Neural progenitor cell (in vitro differentiated cells): ENCODE measurements around the gene COL4A2. TPM values are rescaled to one million over a fixed set of nuclear protein-coding genes. Genes with fewer than 3 reads are reported as not detected.

Experiments
- DNase-seq: peaks from one replicate; pipeline ENCODE4 v3.0.0-alpha.2; 2016; ENCODE audit warnings: low spot score
- H2AFZ ChIP-seq: fragments of 200-600 bp; sonication (generic); replicated peaks from 2 replicates; pipeline ENCODE4 v1.6.1; 2016; ENCODE audit warnings: antibody characterized with exemption
- H3F3A ChIP-seq: fragments of 200-600 bp; sonication (generic); 2 replicates; pipeline ENCODE4 v1.6.1; 2016; ENCODE audit warnings: antibody characterized with exemption, low read depth
- H3K27ac ChIP-seq: fragments of 200-600 bp; sonication (generic); 2 replicates; pipeline ENCODE4 v1.5.1; 2016; ENCODE audit warnings: mild to moderate bottlenecking
- H3K27me3 ChIP-seq: fragments of 200-600 bp; sonication (generic); 2 replicates; pipeline ENCODE4 v1.6.1; 2016; ENCODE audit warnings: mild to moderate bottlenecking, moderate library complexity
- H3K36me3 ChIP-seq: fragments of 200-600 bp; sonication (generic); 2 replicates; pipeline ENCODE4 v1.5.1; 2016
- H3K4me1 ChIP-seq: fragments of 200-600 bp; sonication (generic); 2 replicates; pipeline ENCODE4 v1.6.1; 2016; ENCODE audit warnings: mixed run types
- H3K4me2 ChIP-seq: fragments of 200-600 bp; sonication (generic); 2 replicates; pipeline ENCODE4 v1.6.1; 2016
- H3K4me3 ChIP-seq: fragments of 200-600 bp; sonication (generic); 2 replicates; pipeline ENCODE4 v1.5.1; 2016
- H3K79me2 ChIP-seq: fragments of 200-600 bp; sonication (generic); 2 replicates; pipeline ENCODE4 v1.6.1; 2016; ENCODE audit warnings: low read depth
- H3K9ac ChIP-seq: fragments of 200-600 bp; sonication (generic); 2 replicates; pipeline ENCODE4 v1.6.1; 2016
- H3K9me3 ChIP-seq: fragments of 200-600 bp; sonication (generic); 2 replicates; pipeline ENCODE4 v1.5.1; 2016; ENCODE audit warnings: low read depth
- H4K20me1 ChIP-seq: fragments of 200-600 bp; sonication (generic); 2 replicates; pipeline ENCODE4 v1.6.1; 2016; ENCODE audit warnings: low read depth
- H3K27ac Mint-ChIP-seq: 3 replicates; pipeline ENCODE4 v1.8.0; 2021; ENCODE audit warnings: mixed read lengths
- H3K27me3 Mint-ChIP-seq: 2 replicates; pipeline ENCODE4 v1.8.0; 2022; ENCODE audit warnings: low read depth, mild to moderate bottlenecking, inconsistent platforms, moderate library complexity, mixed read lengths; ENCODE audit not compliant: insufficient read depth
- H3K36me3 Mint-ChIP-seq: 3 replicates; pipeline ENCODE4 v1.8.0; 2021; ENCODE audit warnings: mixed read lengths
- H3K4me1 Mint-ChIP-seq: 3 replicates; pipeline ENCODE4 v1.8.0; 2021; ENCODE audit warnings: mixed read lengths
- H3K4me3 Mint-ChIP-seq: 3 replicates; pipeline ENCODE4 v1.8.0; 2021; ENCODE audit warnings: mild to moderate bottlenecking, moderate library complexity, mixed read lengths
- H3K9me3 Mint-ChIP-seq: 3 replicates; pipeline ENCODE4 v1.8.0; 2020; ENCODE audit warnings: mixed read lengths
- CTCF ChIP-seq: fragments of 200-600 bp; sonication (generic); IDR thresholded peaks from 2 replicates; pipeline ENCODE4 v1.5.1; 2017; ENCODE audit warnings: antibody characterized with exemption, mild to moderate bottlenecking
- EZH2 ChIP-seq: fragments of 200-600 bp; sonication (generic); IDR thresholded peaks from 2 replicates; pipeline ENCODE4 v1.6.1; 2017; ENCODE audit warnings: antibody characterized with exemption, mild to moderate bottlenecking, moderate library complexity
- EZH2phosphoT487 ChIP-seq: fragments of 200-600 bp; sonication (generic); IDR thresholded peaks from 2 replicates; pipeline ENCODE4 v1.6.1; 2017; ENCODE audit warnings: antibody characterized with exemption
- total RNA-seq: library from RNA; depleted of rRNA; stranded (reverse); fragments of >200 nt; gene quantifications from 2 replicates; pipeline ENCODE4 v1.2.3, GENCODE V29; 2015; ENCODE audit warnings: low replicate concordance

The COL4A2 gene
- total RNA-seq, 1 donor from 2014 or later, result 73.6 TPM

- no peaks in the 10 kb centered on the region for H3K9me3 Mint-ChIP-seq
- no peaks in the 10 kb centered on the region for H3K36me3 ChIP-seq
- no peak overlapping the region for H3K27ac ChIP-seq
Observed at GRCh38 chr13:110414931-110415330, 107.8 kb downstream of the COL4A2 start.

GRCh38 chr13:110415669-110416068 lies 108.6 kb downstream of the COL4A2 start:
- H3K79me2 ChIP-seq, result no peaks in the 10 kb centered on the region
- H3K27ac Mint-ChIP-seq, result no peak overlapping the region

More at GRCh38 chr13:110414931-110415330, 107.8 kb downstream of the COL4A2 start:
- DNase-seq, result no peak
- no peaks in the 10 kb centered on the region for H3K9me3 ChIP-seq
- H3K4me3 Mint-ChIP-seq, result no peak overlapping the region
- no peaks in the 10 kb centered on the region for H3K4me1 ChIP-seq
- peaks cover 2% of the 10 kb centered on the region for H3K27me3 Mint-ChIP-seq
- no peak overlapping the region for H2AFZ ChIP-seq
- no peak overlapping the region for H3K4me2 ChIP-seq
- H3K79me2 ChIP-seq, result no peaks in the 10 kb centered on the region
- TF ChIP-seq CTCF (no peak), EZH2phosphoT487 (no peak), EZH2 (no peak)
- H3K4me3 ChIP-seq, result no peak overlapping the region
- peaks cover 24% of the 10 kb centered on the region for H3K36me3 Mint-ChIP-seq
- H3K4me1 Mint-ChIP-seq, result peaks cover 24% of the 10 kb centered on the region
- no peak overlapping the region for H3K9ac ChIP-seq
- H4K20me1 ChIP-seq, result no peaks in the 10 kb centered on the region
- H3F3A ChIP-seq, result peaks cover 9% of the 10 kb centered on the region
- no peaks in the 10 kb centered on the region for H3K27me3 ChIP-seq
- H3K27ac Mint-ChIP-seq, result no peak overlapping the region

GRCh38 chr13:110416131-110417025 lies 109.3 kb downstream of the COL4A2 start:
- H3K36me3 ChIP-seq, result no peaks in the 10 kb centered on the region
- H3K27me3 Mint-ChIP-seq, result peaks cover 2% of the 10 kb centered on the region
- H3K4me1 ChIP-seq, result no peaks in the 10 kb centered on the region
- H3F3A ChIP-seq, result no peaks in the 10 kb centered on the region
- H3K36me3 Mint-ChIP-seq, result peaks cover 26% of the 10 kb centered on the region
- peaks cover 18% of the 10 kb centered on the region for H3K4me1 Mint-ChIP-seq
- TF ChIP-seq EZH2phosphoT487 (no peak), CTCF (no peak), EZH2 (no peak)
- no peak overlapping the region for H2AFZ ChIP-seq
- no peak overlapping the region for H3K4me3 Mint-ChIP-seq
- H3K9ac ChIP-seq, result no peak overlapping the region
- no peaks in the 10 kb centered on the region for H3K27me3 ChIP-seq
- H4K20me1 ChIP-seq, result no peaks in the 10 kb centered on the region
- H3K79me2 ChIP-seq, result no peaks in the 10 kb centered on the region
- H3K27ac ChIP-seq, result no peak overlapping the region
- no peak for DNase-seq
- H3K4me3 ChIP-seq, result no peak overlapping the region
- no peak overlapping the region for H3K4me2 ChIP-seq
- H3K9me3 Mint-ChIP-seq, result no peaks in the 10 kb centered on the region
- no peak overlapping the region for H3K27ac Mint-ChIP-seq
- H3K9me3 ChIP-seq, result no peaks in the 10 kb centered on the region

More at GRCh38 chr13:110415669-110416068, 108.6 kb downstream of the COL4A2 start:
- Mint-ChIP-seq H3K36me3 (peaks cover 24% of the 10 kb centered on the region), H3K9me3 (no peaks in the 10 kb centered on the region), H3K4me1 (peaks cover 24% of the 10 kb centered on the region), H3K4me3 (no peak overlapping the region), H3K27me3 (peaks cover 2% of the 10 kb centered on the region)
- Histone ChIP-seq H3K27me3 (no peaks in the 10 kb centered on the region), H3K4me2 (no peak overlapping the region), H3K4me3 (no peak overlapping the region), H3F3A (peaks cover 6% of the 10 kb centered on the region), H3K36me3 (no peaks in the 10 kb centered on the region), H3K9me3 (no peaks in the 10 kb centered on the region), H2AFZ (no peak overlapping the region), H3K4me1 (no peaks in the 10 kb centered on the region), H3K9ac (no peak overlapping the region), H4K20me1 (no peaks in the 10 kb centered on the region), H3K27ac (no peak overlapping the region)
- TF ChIP-seq EZH2phosphoT487 (no peak), CTCF (no peak), EZH2 (no peak)
- DNase-seq, result no peak
